Naive thymus-derived CD8-positive, alpha-beta T cell (primary cell): Measurements from ENCODE around the gene TAF1L. TPM values are rescaled to one million over a fixed set of nuclear protein-coding genes. Genes with fewer than 3 reads are reported as not detected.
"Not testable (repeated sequence)": the region's sequence is repeated elsewhere in the genome, so short reads cannot be mapped to it uniquely, and the experiment has no call there.

Source experiments
- ATAC-seq, 2 donors: fragments of 150-1000 bp; cut with Tn5 transposase in 1 of 2; sonication (Bioruptor Pico), chemical (Tn5 transposase) in 1 of 2; 1 replicate in 1 of 2; 2 replicates in 1 of 2; pipeline ENCODE4 v1.10.0; 2021; ENCODE audit warnings: mild to moderate bottlenecking in 2 of 2, moderate library complexity in 2 of 2
- POLR2A ChIA-PET: fragments of 350-600 bp; sonication (Branson Sonifier 250); formaldehyde crosslinking; loops from one replicate; lab custom pipeline; 2021; ENCODE audit warnings: antibody characterized with exemption; lab: Charles Lee
- DNase-seq, 10 donors: peaks; one replicate each; pipeline versions ENCODE4 v3.0.0 to v3.0.0-alpha.2; 2020 to 2022
- H3K27ac Mint-ChIP-seq, 10 donors: one replicate each; pipeline ENCODE4 v1.8.0; 2020 to 2022; ENCODE audit warnings: mild to moderate bottlenecking in 10 of 10, mixed read lengths in 10 of 10, moderate library complexity in 4 of 10, inconsistent platforms in 1 of 10
- H3K27me3 Mint-ChIP-seq, 5 donors: one replicate each; pipeline ENCODE4 v1.8.0; 2021 to 2022; ENCODE audit warnings: mixed read lengths in 5 of 5
- H3K36me3 Mint-ChIP-seq, 3 donors: one replicate each; pipeline ENCODE4 v1.8.0; 2020 to 2022; ENCODE audit warnings: mixed read lengths in 3 of 3, mild to moderate bottlenecking in 2 of 3, inconsistent platforms in 1 of 3
- H3K4me1 Mint-ChIP-seq, 4 donors: one replicate each; pipeline ENCODE4 v1.8.0; 2021 to 2022; ENCODE audit warnings: mixed read lengths in 4 of 4
- H3K4me3 Mint-ChIP-seq, 10 donors: one replicate each; pipeline ENCODE4 v1.8.0; 2020 to 2022; ENCODE audit warnings: mild to moderate bottlenecking in 10 of 10, mixed read lengths in 10 of 10, moderate library complexity in 6 of 10, inconsistent platforms in 1 of 10
- H3K9me3 Mint-ChIP-seq, 9 donors: one replicate each; pipeline ENCODE4 v1.8.0; 2020 to 2022; ENCODE audit warnings: mixed read lengths in 9 of 9, mild to moderate bottlenecking in 3 of 9, inconsistent platforms in 1 of 9, moderate library complexity in 1 of 9
- polyA plus RNA-seq, 3 donors: library from polyadenylated mRNA; unstranded; fragments of 300-500 nt; fragmentation: Illumina TruSeq; gene quantifications; one replicate each; pipeline ENCODE4 v1.2.3, GENCODE V29; 2021
- total RNA-seq, 8 experiments: library from RNA in 2 of 8; stranded (reverse) in 2 of 8; gene quantifications; one replicate each; pipeline ENCODE4 v1.2.3 and lab custom pipeline; 2021 to 2026

Gene TAF1L
- total and polyA plus RNA-seq, 5 experiments from 2014 or later: 0.05 to 0.08 TPM; not detected in 3

DNA sequence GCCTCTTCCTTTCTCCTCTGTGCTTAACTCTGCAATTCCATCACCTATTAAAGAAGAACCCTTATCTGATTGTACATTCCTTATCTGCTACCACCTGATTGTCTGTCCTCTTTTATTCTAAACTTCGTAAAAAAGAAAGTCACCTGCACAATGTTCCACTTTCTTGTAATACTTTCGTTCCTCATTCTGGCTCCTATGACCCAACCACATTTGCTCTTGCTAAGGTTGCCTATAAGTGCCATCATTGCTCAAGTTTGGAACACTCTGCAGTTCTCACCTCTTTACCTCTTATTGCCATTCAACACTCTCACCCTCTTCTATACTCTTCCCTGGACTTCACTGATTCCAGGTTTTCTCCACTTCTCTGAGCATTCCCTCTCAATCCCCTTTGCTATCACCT lies 10.1 kb downstream of the TAF1L start:
- POLR2A ChIA-PET: no interaction called here

DNA sequence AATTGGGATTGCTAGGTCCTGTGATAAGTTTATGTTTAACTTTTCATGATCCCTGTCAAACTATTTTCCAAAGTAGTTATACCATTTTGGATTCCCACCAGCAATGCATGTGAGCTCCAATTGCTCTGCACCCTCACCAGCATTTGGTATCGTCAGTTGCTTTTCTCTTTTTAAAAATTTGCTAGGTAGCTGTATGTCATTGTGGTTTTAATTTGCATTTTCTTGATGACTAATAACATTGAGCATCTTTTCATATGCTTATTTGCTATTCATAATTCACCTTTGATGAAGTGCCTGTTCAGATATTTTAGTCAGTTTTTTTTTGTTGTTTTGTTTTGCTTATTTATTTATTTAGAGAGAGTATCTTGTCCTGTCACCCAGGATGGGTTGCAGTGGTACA lies 12.5 kb downstream of the TAF1L start:
- no peaks in the 10 kb centered on the region for H3K9me3 Mint-ChIP-seq
- no peak for ATAC-seq
- POLR2A ChIA-PET: no interaction called here

More for the DNA sequence above, 10.1 kb downstream of the TAF1L start:
- Mint-ChIP-seq H3K9me3 (no peaks in the 10 kb centered on the region), H3K4me3 (no peak overlapping the region), H3K27ac (no peak overlapping the region), H3K36me3 (no peaks in the 10 kb centered on the region), H3K27me3 (peaks cover 2 to 13% (median 5%) of the 10 kb centered on the region in 5 donors), H3K4me1 (no peaks in the 10 kb centered on the region)
- ATAC-seq (no peak), DNase-seq (no peak)

DNA sequence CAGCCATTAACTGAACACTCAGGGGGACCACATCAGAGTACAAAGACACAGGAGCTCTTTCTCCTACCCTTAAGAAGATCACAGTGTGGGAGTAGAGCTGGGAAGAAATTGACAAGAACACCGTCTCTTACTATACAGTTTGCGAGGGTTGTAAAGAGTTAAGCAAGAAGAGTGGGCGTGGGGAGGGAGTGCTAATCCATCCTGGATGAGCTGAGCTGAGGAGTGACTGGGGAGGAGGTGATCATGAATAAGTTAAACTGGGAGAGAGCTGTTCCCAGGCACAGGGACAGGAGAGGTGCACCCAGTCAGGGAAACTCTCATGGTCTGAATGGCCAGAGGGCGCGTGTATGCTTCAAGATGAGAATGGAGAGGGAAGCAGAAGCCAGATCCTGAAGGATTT lies 17.2 kb downstream of the TAF1L start:
- Mint-ChIP-seq H3K27ac (no peak overlapping the region), H3K36me3 (no peaks in the 10 kb centered on the region), H3K9me3 (no peaks in the 10 kb centered on the region), H3K4me1 (no peaks in the 10 kb centered on the region), H3K4me3 (no peak overlapping the region), H3K27me3 (peaks cover 11 to 39% (median 30%) of the 10 kb centered on the region in 5 donors)
- POLR2A ChIA-PET: no interaction called here
- DNase-seq: no peak
- ATAC-seq: no peak

More for the DNA sequence above, 12.5 kb downstream of the TAF1L start:
- DNase-seq: no peak
- Mint-ChIP-seq H3K27ac (no peak overlapping the region), H3K36me3 (no peaks in the 10 kb centered on the region), H3K27me3 (peaks cover 8 to 21% (median 15%) of the 10 kb centered on the region in 5 donors), H3K4me3 (no peak overlapping the region), H3K4me1 (no peaks in the 10 kb centered on the region)

DNA sequence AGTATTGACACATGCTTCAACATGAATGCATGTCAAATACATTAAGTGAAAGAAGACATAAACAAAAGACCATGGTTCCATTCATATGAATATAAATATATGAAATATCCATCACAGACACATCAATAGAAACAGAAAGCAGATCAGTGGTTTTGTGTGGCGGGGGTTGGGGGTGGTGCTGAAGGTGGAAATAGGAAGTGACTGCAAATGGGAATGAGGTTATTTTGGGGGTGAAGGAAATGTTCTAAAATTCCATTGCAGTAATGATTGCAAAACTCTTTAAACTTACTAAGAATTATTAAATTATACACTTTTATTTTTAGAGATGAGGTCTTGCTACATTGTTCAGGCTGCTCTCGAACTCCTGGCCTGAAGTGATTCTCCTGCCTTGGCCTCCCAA lies 28.7 kb downstream of the TAF1L start:
- ATAC-seq: no peak
- H3K27ac Mint-ChIP-seq: no peak overlapping the region
- POLR2A ChIA-PET: no interaction called here

DNA sequence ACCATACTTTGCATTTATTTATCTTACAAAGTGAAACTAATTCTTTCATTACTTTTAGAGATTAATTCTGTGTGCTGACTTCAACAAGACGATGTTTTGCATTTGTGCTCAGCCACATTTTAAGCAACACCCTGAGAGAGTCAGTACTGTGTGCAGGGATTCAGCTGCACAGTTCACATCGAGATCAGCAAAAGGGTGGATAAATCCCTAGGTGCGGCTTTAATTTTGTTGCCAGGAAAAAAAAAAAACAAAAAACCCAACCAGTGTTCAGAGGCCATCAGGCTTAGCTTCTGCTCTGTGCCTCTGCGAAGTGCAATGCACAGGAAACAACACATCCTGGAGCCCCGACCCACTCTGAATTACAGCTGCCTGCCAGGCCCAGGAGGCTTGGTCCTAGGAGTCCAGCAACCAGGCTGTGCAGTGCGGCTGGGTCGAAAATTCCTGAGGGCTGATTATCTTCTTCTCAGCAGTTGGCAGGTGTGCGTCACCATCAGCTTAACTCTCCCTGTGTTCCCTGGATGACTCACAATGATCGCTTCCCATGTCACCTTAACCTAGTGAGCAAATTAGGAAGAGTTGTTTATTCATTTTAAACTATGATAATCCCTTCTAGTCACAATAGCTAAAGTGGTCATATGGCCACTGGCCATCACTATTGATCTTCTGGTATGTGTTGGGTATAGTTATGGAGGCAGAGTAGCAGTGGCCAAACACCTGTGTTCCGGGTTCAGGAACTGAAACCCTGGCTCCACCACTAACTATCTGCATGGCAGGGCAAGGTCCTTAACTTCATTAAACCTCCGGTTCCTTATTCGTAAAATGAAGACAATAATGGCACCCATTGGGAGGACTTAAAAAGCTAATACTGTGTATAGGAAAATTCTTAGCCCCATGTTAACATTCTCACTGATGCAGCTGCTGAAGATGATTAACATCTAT lies 31.3 kb downstream of the TAF1L start:
- no peak for ATAC-seq

More for the DNA sequence above, 28.7 kb downstream of the TAF1L start:
- Mint-ChIP-seq H3K9me3 (peaks cover 0 to 20% (median 5%) of the 10 kb centered on the region in 9 donors), H3K4me1 (no peaks in the 10 kb centered on the region), H3K27me3 (peaks cover under 1 to 16% (median 8%) of the 10 kb centered on the region in 5 donors), H3K4me3 (no peak overlapping the region), H3K36me3 (peaks cover 0 to 7% (median 0%) of the 10 kb centered on the region in 3 donors)
- DNase-seq: no peak

DNA sequence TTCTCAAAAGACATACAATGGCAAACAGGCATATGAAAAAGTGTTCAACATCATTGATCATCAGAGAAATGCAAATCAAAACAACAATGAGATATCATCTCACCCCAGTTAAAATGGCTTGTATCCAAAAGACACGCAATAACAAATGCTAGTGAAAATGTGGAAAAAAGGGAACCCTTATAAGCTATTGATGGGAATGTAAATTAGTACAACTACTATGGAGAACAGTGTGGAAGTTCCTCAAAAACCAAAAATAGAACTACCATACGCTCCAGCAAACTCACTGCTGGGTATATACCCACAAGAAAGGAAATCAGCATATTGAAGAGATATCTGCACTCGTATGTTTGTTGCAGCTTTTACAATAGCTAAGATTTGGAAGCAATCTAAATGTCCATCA lies 36.4 kb downstream of the TAF1L start:
- H3K27ac Mint-ChIP-seq, H3K4me1 Mint-ChIP-seq, H3K4me3 Mint-ChIP-seq, H3K9me3 Mint-ChIP-seq, POLR2A ChIA-PET, H3K36me3 Mint-ChIP-seq, ATAC-seq, DNase-seq: not testable (repeated sequence)
- peaks cover 15 to 31% (median 28%) of the 10 kb centered on the region in 5 donors for H3K27me3 Mint-ChIP-seq

More for the DNA sequence above, 31.3 kb downstream of the TAF1L start:
- Mint-ChIP-seq H3K4me1 (peaks cover 0 to under 1% (median 0%) of the 10 kb centered on the region in 4 donors), H3K27ac (peak overlapping the region in 1 of 10 donors; percentile 66), H3K9me3 (peaks cover 0 to 20% (median 5%) of the 10 kb centered on the region in 9 donors), H3K27me3 (peaks cover 3 to 29% (median 10%) of the 10 kb centered on the region in 5 donors), H3K4me3 (no peak overlapping the region), H3K36me3 (peaks cover 0 to 7% (median 0%) of the 10 kb centered on the region in 3 donors)
- POLR2A ChIA-PET: no interaction called here
- no peak for DNase-seq

DNA sequence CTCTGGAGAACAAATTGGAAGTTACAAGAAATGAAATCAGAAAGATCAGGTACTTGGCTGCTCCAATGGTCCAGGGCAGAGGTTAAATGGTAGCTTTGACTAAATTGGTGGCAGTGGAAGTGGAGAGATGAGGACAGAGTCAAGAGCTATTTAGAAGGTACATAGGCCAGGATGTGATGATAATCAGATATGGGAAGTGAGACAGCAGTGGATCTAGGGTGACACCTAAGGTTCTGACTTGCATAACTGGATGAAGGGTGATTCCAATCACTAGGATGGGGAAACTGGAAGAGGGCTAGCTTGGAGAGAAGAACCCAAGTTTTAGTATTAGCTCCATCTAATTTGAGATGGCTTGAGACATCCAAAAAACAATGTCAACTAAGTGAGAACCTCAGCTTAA lies 38.5 kb downstream of the TAF1L start:
- peaks cover 0 to 6% (median 0%) of the 10 kb centered on the region in 3 donors for H3K36me3 Mint-ChIP-seq
- POLR2A ChIA-PET: no interaction called here
- peaks cover 0 to 3% (median 0%) of the 10 kb centered on the region in 4 donors for H3K4me1 Mint-ChIP-seq
- H3K4me3 Mint-ChIP-seq: no peak overlapping the region
- peaks cover 0 to 9% (median 0%) of the 10 kb centered on the region in 9 donors for H3K9me3 Mint-ChIP-seq
- H3K27me3 Mint-ChIP-seq: peaks cover 14 to 33% (median 22%) of the 10 kb centered on the region in 5 donors
- DNase-seq: no peak
- no peak overlapping the region for H3K27ac Mint-ChIP-seq
- ATAC-seq: no peak

DNA sequence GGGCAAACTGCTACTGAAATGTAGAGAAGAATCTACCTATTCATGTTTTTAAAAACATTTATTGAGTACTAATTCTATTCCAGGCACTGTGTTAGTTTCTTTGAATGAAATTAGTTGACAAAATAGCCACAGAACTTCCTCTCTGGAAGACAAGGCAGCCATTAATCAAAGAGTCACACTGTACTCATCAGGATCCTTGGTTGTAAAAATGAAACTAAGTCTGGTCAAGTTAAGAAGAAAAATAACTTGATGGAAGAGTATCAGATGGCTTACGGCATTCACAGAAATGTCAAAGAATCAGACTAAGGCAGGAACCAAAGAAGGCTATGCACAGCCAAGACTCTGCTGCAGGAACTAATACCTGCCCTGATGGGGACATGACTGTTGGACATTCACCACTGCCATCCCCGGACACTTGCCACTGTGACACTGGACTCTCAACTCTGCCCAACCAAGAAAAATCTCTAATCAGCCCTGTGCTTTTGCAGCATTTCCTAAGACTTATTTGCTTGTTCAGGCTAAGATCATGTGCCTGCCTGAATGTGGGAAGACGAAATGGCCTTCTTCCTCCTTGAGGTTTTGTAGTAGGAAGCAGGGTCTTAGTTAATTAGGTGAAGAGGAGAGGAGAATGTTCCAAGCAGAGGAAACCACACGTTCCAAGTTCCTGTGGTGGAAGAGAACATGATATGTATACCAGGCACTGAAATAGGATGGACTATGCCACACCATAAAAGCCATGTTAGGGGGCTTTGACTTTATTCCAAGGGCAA lies 39.2 kb downstream of the TAF1L start:
- Mint-ChIP-seq H3K4me1 (peaks cover 0 to 3% (median 0%) of the 10 kb centered on the region in 4 donors), H3K36me3 (peaks cover 0 to 6% (median 0%) of the 10 kb centered on the region in 3 donors), H3K4me3 (no peak overlapping the region), H3K9me3 (peaks cover 0 to 9% (median 0%) of the 10 kb centered on the region in 9 donors), H3K27me3 (peaks cover 15 to 40% (median 24%) of the 10 kb centered on the region in 5 donors), H3K27ac (no peak overlapping the region)
- POLR2A ChIA-PET: no interaction called here
- ATAC-seq (no peak), DNase-seq (no peak)

DNA sequence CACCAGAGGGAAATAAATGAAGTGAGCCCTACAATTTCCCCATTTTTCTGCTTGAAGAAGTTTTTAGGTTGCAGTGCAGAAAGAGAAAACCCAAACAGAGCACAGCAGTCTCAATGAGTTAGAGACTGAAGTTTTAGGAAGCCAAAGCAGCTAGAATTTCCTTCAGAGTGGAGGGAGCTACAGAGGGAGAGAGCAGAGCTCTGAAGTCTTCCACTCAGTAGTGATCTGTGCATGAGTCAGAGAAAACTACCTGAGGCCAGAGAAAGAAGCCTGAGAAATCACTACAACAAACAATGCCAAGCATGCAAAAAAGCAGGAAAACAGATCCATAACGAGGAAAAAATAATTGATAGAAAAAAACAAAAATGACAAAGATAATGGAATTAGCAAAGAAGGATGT lies 44.6 kb downstream of the TAF1L start:
- no peak for ATAC-seq
- Mint-ChIP-seq H3K4me1 (no peaks in the 10 kb centered on the region), H3K36me3 (no peaks in the 10 kb centered on the region), H3K27ac (no peak overlapping the region), H3K9me3 (no peaks in the 10 kb centered on the region), H3K27me3 (peaks cover 11 to 33% (median 20%) of the 10 kb centered on the region in 5 donors), H3K4me3 (no peak overlapping the region)
- no peak for DNase-seq
- POLR2A ChIA-PET: no interaction called here

DNA sequence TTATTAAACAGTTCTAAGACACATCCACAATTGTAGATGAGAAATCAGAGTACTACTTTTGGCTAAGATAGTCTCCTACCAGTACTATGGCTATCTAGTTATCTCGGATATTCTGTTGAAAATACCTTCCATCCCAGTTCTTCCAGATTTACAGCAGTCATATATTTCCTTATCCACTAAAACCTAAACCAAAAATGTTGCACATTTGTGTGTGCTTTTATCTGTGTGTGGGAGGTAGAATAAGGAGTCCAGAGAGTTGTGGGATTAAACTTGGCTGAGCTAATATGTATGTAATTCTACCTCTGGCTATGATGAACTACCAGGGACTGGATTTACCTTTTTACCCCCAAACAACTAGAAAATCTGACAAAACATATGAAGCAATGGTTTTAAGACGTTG lies 45.0 kb downstream of the TAF1L start:
- DNase-seq (no peak), ATAC-seq (no peak)
- Mint-ChIP-seq H3K27me3 (peaks cover 13 to 29% (median 18%) of the 10 kb centered on the region in 5 donors), H3K9me3 (no peaks in the 10 kb centered on the region), H3K36me3 (no peaks in the 10 kb centered on the region), H3K4me1 (no peaks in the 10 kb centered on the region), H3K4me3 (no peak overlapping the region), H3K27ac (no peak overlapping the region)
- POLR2A ChIA-PET: no interaction called here

DNA sequence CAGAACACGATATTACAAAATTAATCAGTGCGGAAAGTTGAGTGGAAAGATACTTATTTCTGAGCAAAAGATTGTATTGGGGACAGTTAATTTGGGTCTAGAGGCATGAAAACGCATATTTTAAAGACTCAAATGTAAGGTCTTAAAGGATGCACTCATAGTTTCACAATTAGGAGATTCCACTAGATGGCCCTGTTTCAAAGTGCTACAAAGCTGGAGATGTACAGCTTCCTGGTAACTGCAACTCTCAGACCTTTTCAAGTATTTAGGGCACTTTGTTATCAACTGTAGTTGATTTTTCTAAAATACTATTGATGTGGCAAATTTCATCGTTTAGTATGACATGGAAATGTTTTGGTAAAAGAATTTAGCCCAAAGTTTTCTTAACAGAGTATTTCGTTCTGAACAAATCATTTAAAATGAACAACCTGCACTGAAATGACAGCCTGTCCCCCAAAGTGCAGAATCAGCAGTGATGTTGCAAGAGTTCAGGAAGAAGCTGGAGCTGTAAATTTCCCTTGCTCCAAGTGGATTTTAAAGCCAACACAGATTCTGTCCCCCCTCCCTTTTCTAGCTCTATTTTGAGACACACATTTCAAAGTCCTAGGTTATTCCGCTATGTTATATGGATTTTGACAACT lies 46.3 kb downstream of the TAF1L start:
- POLR2A ChIA-PET: no interaction called here
- Mint-ChIP-seq H3K27ac (no peak overlapping the region), H3K4me1 (no peaks in the 10 kb centered on the region), H3K27me3 (peaks cover 13 to 35% (median 22%) of the 10 kb centered on the region in 5 donors), H3K36me3 (no peaks in the 10 kb centered on the region), H3K9me3 (no peaks in the 10 kb centered on the region), H3K4me3 (no peak overlapping the region)
- ATAC-seq: peak; percentile 58 to 72
- peak in 2 of 10 donors; percentile 16 to 23 for DNase-seq

DNA sequence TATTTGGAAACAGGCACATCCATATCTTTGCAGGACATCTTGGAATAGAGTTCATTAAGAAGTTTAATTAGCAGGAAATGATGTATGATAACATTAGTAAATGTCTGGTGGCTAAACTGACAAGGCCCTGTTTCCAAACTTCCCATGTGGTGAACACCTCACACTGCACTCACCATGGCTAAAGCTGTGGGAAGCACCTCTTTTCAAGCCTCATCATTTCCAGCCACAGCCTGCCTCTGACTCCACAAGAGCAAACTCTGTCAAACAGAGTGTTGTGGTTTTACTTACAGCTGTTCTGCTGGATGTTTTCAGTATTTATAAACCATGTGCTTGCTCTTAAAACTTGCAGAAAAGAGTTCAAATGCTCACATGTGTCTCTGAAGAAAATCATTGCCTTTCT lies 47.6 kb downstream of the TAF1L start:
- H3K36me3 Mint-ChIP-seq: no peaks in the 10 kb centered on the region
- no peaks in the 10 kb centered on the region for H3K9me3 Mint-ChIP-seq
- H3K4me1 Mint-ChIP-seq: no peaks in the 10 kb centered on the region
- H3K4me3 Mint-ChIP-seq: no peak overlapping the region
- DNase-seq (no peak), ATAC-seq (no peak)
- POLR2A ChIA-PET: no interaction called here
- no peak overlapping the region for H3K27ac Mint-ChIP-seq
- H3K27me3 Mint-ChIP-seq: peaks cover 13 to 34% (median 22%) of the 10 kb centered on the region in 5 donors
